MM.1S (cell line): ENCODE measurements around the gene TADA2B.
A peak's percentile ranks its signal among the peaks of the same experiment; 100 is the strongest.
"Not testable (repeated sequence)": the region's sequence is repeated elsewhere in the genome, so short reads cannot be mapped to it uniquely, and the experiment has no call there.

ENCODE experiments used
- DNase-seq: peaks from one replicate; pipeline ENCODE4 v3.0.0-alpha.2; 2015
- H2AFZ ChIP-seq: fragments of 300-600 bp; sonication (generic); 2 replicates; pipeline ENCODE4 v1.6.0; 2016; ENCODE audit warnings: antibody characterized with exemption, low read length
- H3F3A ChIP-seq: fragments of 300-600 bp; sonication (generic); 2 replicates; pipeline ENCODE4 v1.6.1; 2016; ENCODE audit warnings: mild to moderate bottlenecking, antibody characterized with exemption, low read length, moderate library complexity, mixed read lengths; ENCODE audit not compliant: insufficient read depth
- H3K27ac ChIP-seq: fragments of 300-600 bp; sonication (generic); 2 replicates; pipeline ENCODE4 v1.5.1; 2016; ENCODE audit warnings: mild to moderate bottlenecking, low read length
- H3K27me3 ChIP-seq: fragments of 300-600 bp; sonication (generic); replicated peaks from 2 replicates; pipeline ENCODE4 v1.6.0; 2016; ENCODE audit warnings: low read length; ENCODE audit not compliant: insufficient read depth
- H3K36me3 ChIP-seq: fragments of 300-600 bp; sonication (generic); replicated peaks from 2 replicates; pipeline ENCODE4 v1.6.1; 2016; ENCODE audit warnings: mild to moderate bottlenecking, low read length, mixed read lengths; ENCODE audit not compliant: insufficient read depth
- H3K4me1 ChIP-seq: fragments of 300-600 bp; sonication (generic); 2 replicates; pipeline ENCODE4 v1.6.1; 2016; ENCODE audit warnings: low read length, mixed read lengths
- H3K4me2 ChIP-seq: fragments of 300-600 bp; sonication (generic); 2 replicates; pipeline ENCODE4 v1.6.0; 2016; ENCODE audit warnings: low read depth, low read length
- H3K4me3 ChIP-seq: fragments of 300-600 bp; sonication (generic); 2 replicates; pipeline ENCODE4 v1.5.1; 2016; ENCODE audit warnings: low read length, mixed read lengths
- H3K79me2 ChIP-seq: fragments of 300-600 bp; sonication (generic); 2 replicates; pipeline ENCODE4 v1.6.1; 2016; ENCODE audit warnings: mixed run types, low read length, mixed read lengths
- H3K9ac ChIP-seq: fragments of 300-600 bp; sonication (generic); 2 replicates; pipeline ENCODE4 v1.6.1; 2016; ENCODE audit warnings: low read length, mixed read lengths
- H3K9me2 ChIP-seq: fragments of 300-600 bp; sonication (generic); replicated peaks from 2 replicates; pipeline ENCODE4 v1.6.1; 2016; ENCODE audit warnings: mild to moderate bottlenecking, low read length, mixed read lengths; ENCODE audit not compliant: insufficient read depth
- H3K9me3 ChIP-seq: fragments of 300-600 bp; sonication (generic); replicated peaks from 2 replicates; pipeline ENCODE4 v1.6.1; 2016; ENCODE audit warnings: mild to moderate bottlenecking, low read length, mixed read lengths; ENCODE audit not compliant: insufficient read depth
- H4K20me1 ChIP-seq: fragments of 300-600 bp; sonication (generic); 2 replicates; pipeline ENCODE4 v1.6.1; 2016; ENCODE audit warnings: mild to moderate bottlenecking, low read length, moderate library complexity, mixed read lengths; ENCODE audit not compliant: insufficient read depth
- EZH2 ChIP-seq: fragments of 300-600 bp; sonication (generic); optimal IDR thresholded peaks from 2 replicates; pipeline ENCODE3; 2017; ENCODE audit warnings: low read depth, mild to moderate bottlenecking, antibody characterized with exemption, low read length, mixed read lengths
- EZH2phosphoT487 ChIP-seq: fragments of 300-600 bp; sonication (generic); IDR thresholded peaks from 2 replicates; pipeline ENCODE4 v1.6.1; 2018; ENCODE audit warnings: antibody characterized with exemption, low read length
- TF ChIP-seq, protein P1 (sequence below): fragments of 300-600 bp; sonication (generic); IDR thresholded peaks from 2 replicates; pipeline ENCODE4 v1.5.1; 2016; ENCODE audit warnings: antibody characterized with exemption, low read length, mixed read lengths

The TADA2B gene

GRCh38 chr4:7083597-7084563 lies 40.7 kb downstream of the TADA2B start:
- Histone ChIP-seq H3K9me2 (no peaks in the 10 kb centered on the region), H2AFZ (peak overlapping the region; percentile 54; the same call in 1 of the 2 replicates), H3K4me1 (no peaks in the 10 kb centered on the region; the same call in 1 of the 2 replicates), H3K27ac (no peak overlapping the region), H3K9ac (no peak overlapping the region; the same call in 1 of the 2 replicates), H3K4me3 (peak overlapping the region; percentile 24; the same call in 1 of the 2 replicates), H3K27me3 (peaks cover 19% of the 10 kb centered on the region), H3K79me2 (no peaks in the 10 kb centered on the region), H3K9me3 (no peaks in the 10 kb centered on the region), H3K4me2 (peak overlapping the region; percentile 61), H3K36me3 (no peaks in the 10 kb centered on the region), H3F3A (no peaks in the 10 kb centered on the region), H4K20me1 (no peaks in the 10 kb centered on the region)
- DNase-seq = no peak
- TF ChIP-seq EZH2 (no peak), EZH2phosphoT487 (no peak)
- TF ChIP-seq, protein P1, sequence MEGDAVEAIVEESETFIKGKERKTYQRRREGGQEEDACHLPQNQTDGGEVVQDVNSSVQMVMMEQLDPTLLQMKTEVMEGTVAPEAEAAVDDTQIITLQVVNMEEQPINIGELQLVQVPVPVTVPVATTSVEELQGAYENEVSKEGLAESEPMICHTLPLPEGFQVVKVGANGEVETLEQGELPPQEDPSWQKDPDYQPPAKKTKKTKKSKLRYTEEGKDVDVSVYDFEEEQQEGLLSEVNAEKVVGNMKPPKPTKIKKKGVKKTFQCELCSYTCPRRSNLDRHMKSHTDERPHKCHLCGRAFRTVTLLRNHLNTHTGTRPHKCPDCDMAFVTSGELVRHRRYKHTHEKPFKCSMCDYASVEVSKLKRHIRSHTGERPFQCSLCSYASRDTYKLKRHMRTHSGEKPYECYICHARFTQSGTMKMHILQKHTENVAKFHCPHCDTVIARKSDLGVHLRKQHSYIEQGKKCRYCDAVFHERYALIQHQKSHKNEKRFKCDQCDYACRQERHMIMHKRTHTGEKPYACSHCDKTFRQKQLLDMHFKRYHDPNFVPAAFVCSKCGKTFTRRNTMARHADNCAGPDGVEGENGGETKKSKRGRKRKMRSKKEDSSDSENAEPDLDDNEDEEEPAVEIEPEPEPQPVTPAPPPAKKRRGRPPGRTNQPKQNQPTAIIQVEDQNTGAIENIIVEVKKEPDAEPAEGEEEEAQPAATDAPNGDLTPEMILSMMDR = no peak

DNA sequence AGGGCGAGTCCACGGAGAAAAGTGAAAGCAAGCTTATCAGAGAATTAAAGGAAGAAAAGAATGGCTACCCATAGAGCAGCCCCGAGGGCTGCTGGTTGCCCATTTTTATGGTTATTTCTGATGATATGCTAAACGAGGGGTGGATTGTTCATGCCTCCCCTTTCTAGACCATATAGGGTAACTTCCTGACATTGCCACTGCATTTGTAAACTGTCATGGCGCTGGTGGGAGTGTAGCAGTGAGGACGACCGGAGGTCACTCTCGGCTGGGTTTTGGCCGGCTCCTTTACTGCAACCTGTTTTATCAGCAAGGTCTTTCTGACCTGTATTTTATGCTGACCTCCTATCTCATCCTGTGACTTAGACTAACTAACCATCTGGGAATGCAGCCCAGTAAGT lies 41.4 kb downstream of the TADA2B start:
- H3K9me2 ChIP-seq, DNase-seq, H3K36me3 ChIP-seq, H3F3A ChIP-seq, H4K20me1 ChIP-seq, H3K9ac ChIP-seq, H3K27ac ChIP-seq, H3K4me1 ChIP-seq, H3K79me2 ChIP-seq, H3K9me3 ChIP-seq: not testable (repeated sequence)
- Histone ChIP-seq H3K27me3 (peaks cover 19% of the 10 kb centered on the region), H2AFZ (peak overlapping the region; percentile 54; the same call in 1 of the 2 replicates), H3K4me2 (peak overlapping the region; percentile 61), H3K4me3 (peak overlapping the region; percentile 24; the same call in 1 of the 2 replicates)

DNA sequence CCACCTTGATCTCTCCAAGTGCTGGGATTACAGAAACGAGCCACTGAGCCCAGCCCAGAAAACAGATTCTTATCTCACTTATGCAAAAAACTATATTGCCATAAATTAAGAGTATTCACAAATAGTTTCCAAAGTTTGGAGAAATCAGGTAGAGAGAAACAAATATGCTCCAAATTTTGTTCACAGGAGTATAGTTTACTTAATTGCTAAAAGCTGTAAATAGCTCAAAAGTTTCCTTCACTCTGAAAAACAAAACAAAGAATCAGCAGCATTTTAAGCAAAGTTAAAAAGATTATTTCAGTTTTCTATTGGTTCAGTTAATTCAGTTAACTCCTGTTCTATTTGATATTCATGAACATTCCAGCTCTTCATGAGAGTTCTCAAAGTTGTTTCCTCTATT lies 43.2 kb downstream of the TADA2B start:
- no peaks in the 10 kb centered on the region for H3K9me3 ChIP-seq
- TF ChIP-seq, protein P1 = no peak
- TF ChIP-seq EZH2 = no peak
- no peak for TF ChIP-seq EZH2phosphoT487
- H3K36me3 ChIP-seq = no peaks in the 10 kb centered on the region
- no peak overlapping the region for H3K27ac ChIP-seq
- no peaks in the 10 kb centered on the region for H4K20me1 ChIP-seq
- no peak overlapping the region for H2AFZ ChIP-seq
- DNase-seq = no peak
- H3K9me2 ChIP-seq = no peaks in the 10 kb centered on the region
- H3K9ac ChIP-seq = no peak overlapping the region
- peaks cover 19% of the 10 kb centered on the region for H3K27me3 ChIP-seq
- no peak overlapping the region for H3K4me3 ChIP-seq
- no peak overlapping the region for H3K4me2 ChIP-seq
- no peaks in the 10 kb centered on the region for H3F3A ChIP-seq
- H3K4me1 ChIP-seq = no peaks in the 10 kb centered on the region; the same call in 1 of the 2 replicates
- H3K79me2 ChIP-seq = no peaks in the 10 kb centered on the region

DNA sequence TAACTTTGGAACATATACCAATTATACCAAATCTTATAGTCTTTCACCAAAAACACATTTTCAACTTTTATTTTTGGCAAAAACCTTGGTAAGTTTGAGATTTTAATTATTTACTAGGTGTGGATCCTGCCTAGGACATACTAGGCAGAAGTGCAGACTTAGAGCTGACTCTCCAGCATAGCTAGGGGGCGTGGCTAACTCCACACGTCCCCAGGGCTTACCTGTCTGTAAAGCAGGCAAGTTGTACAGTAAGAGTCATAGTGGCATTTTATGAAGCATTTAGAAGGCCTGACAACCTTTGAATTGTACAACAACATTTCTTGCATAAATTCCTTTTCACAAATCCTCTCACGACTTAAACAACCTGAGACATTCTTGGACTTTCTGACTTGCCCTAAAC lies 43.9 kb downstream of the TADA2B start:
- Histone ChIP-seq H3K9me2 (no peaks in the 10 kb centered on the region), H3F3A (no peaks in the 10 kb centered on the region), H3K27me3 (peaks cover 18% of the 10 kb centered on the region), H3K79me2 (no peaks in the 10 kb centered on the region), H3K27ac (no peak overlapping the region), H3K4me3 (no peak overlapping the region), H3K4me1 (no peaks in the 10 kb centered on the region; the same call in 1 of the 2 replicates), H2AFZ (no peak overlapping the region), H3K9me3 (no peaks in the 10 kb centered on the region), H3K9ac (no peak overlapping the region), H3K36me3 (no peaks in the 10 kb centered on the region), H3K4me2 (no peak overlapping the region), H4K20me1 (no peaks in the 10 kb centered on the region)
- DNase-seq = no peak
- TF ChIP-seq EZH2phosphoT487 (no peak), EZH2 (no peak)
- TF ChIP-seq, protein P1 = no peak
